Left kidney (tissue), 2 donors: Measurements from ENCODE around the gene MSI2. TPM values are rescaled to one million over a fixed set of nuclear protein-coding genes. Genes with fewer than 3 reads are reported as not detected.

Experiments
- DNase-seq: peaks from one replicate; pipeline ENCODE4 v3.0.0-alpha.2; 2013
- polyA plus RNA-seq: library from polyadenylated mRNA; unstranded; fragments of 120-200 nt; gene quantifications from one replicate; pipeline ENCODE4 v1.2.1, GENCODE V29; 2013; ENCODE audit not compliant: insufficient read length

Gene MSI2
- polyA plus RNA-seq, 1 donor = 106 TPM

GRCh38 chr17:57637666-57638010 is 381.3 kb downstream of the MSI2 start:
- no peak for DNase-seq

- DNase-seq = no peak
These were observed 382.0 kb downstream of the MSI2 start for GRCh38 chr17:57638284-57638683.

GRCh38 chr17:57639381-57639780 is 383.1 kb downstream of the MSI2 start:
- DNase-seq = no peak

- no peak for DNase-seq
These were observed 383.8 kb downstream of the MSI2 start for GRCh38 chr17:57640079-57640478.

GRCh38 chr17:57641761-57642160 is 385.4 kb downstream of the MSI2 start:
- no peak for DNase-seq

- no peak for DNase-seq
These were observed 386.7 kb downstream of the MSI2 start for GRCh38 chr17:57643062-57643461.

GRCh38 chr17:57644326-57644725 is 388.0 kb downstream of the MSI2 start:
- DNase-seq = no peak

GRCh38 chr17:57645950-57646665 is 389.8 kb downstream of the MSI2 start:
- DNase-seq = no peak

GRCh38 chr17:57648720-57649119 is 392.4 kb downstream of the MSI2 start:
- DNase-seq = no peak

GRCh38 chr17:57649191-57649590 is 392.9 kb downstream of the MSI2 start:
- DNase-seq = no peak

GRCh38 chr17:57649731-57650484 is 393.6 kb downstream of the MSI2 start:
- DNase-seq = no peak

- DNase-seq = no peak
These were observed 394.2 kb downstream of the MSI2 start for GRCh38 chr17:57650548-57650947.

- no peak for DNase-seq
These were observed 395.1 kb downstream of the MSI2 start for GRCh38 chr17:57651451-57651850.

- DNase-seq = no peak
These were observed 395.7 kb downstream of the MSI2 start for GRCh38 chr17:57651996-57652395.

GRCh38 chr17:57652811-57653210 is 396.5 kb downstream of the MSI2 start:
- no peak for DNase-seq

- DNase-seq = no peak
These were observed 397.0 kb downstream of the MSI2 start for GRCh38 chr17:57653279-57653678.

- no peak for DNase-seq
These were observed 397.9 kb downstream of the MSI2 start for GRCh38 chr17:57654040-57654775.

- DNase-seq = no peak
These were observed 399.2 kb downstream of the MSI2 start for GRCh38 chr17:57655553-57655952.

GRCh38 chr17:57657211-57657610 is 400.9 kb downstream of the MSI2 start:
- no peak for DNase-seq

GRCh38 chr17:57662041-57662440 is 405.7 kb downstream of the MSI2 start:
- DNase-seq = no peak

GRCh38 chr17:57662644-57663308 is 406.5 kb downstream of the MSI2 start:
- DNase-seq = peak; percentile 90

- no peak for DNase-seq
These were observed 407.2 kb downstream of the MSI2 start for GRCh38 chr17:57663326-57664070.
